KMS-11 (cell line): ENCODE results near the gene FGF6.

Experiments used
- H2AFZ ChIP-seq: fragments of 200-600 bp; sonication (generic); 2 replicates; pipeline ENCODE4 v1.6.1; 2016; ENCODE audit warnings: antibody characterized with exemption, mixed run types, low read depth
- H3K27ac ChIP-seq: fragments of 200-600 bp; sonication (generic); 2 replicates; pipeline ENCODE4 v1.6.1; 2016; ENCODE audit warnings: mild to moderate bottlenecking, mixed run types
- H3K27me3 ChIP-seq: fragments of 200-600 bp; sonication (generic); 2 replicates; pipeline ENCODE4 v1.6.1; 2017; ENCODE audit warnings: mild to moderate bottlenecking, low read depth, mixed run types, moderate library complexity; ENCODE audit not compliant: insufficient read depth
- H3K36me3 ChIP-seq: fragments of 200-600 bp; sonication (generic); 2 replicates; pipeline ENCODE4 v1.6.1; 2017; ENCODE audit warnings: mild to moderate bottlenecking, mixed run types; ENCODE audit not compliant: insufficient read depth
- H3K4me1 ChIP-seq: fragments of 200-600 bp; sonication (generic); 2 replicates; pipeline ENCODE4 v1.6.1; 2016; ENCODE audit warnings: mild to moderate bottlenecking, low read depth, mixed run types; ENCODE audit not compliant: poor library complexity, severe bottlenecking
- H3K4me2 ChIP-seq: fragments of 200-600 bp; sonication (generic); 2 replicates; pipeline ENCODE4 v1.7.0; 2016; ENCODE audit warnings: mild to moderate bottlenecking, mixed run types
- H3K4me3 ChIP-seq: fragments of 200-600 bp; sonication (generic); IDR thresholded peaks from 2 replicates; pipeline ENCODE4 v1.6.1; 2017; ENCODE audit warnings: low read depth, low read length, mixed read lengths; ENCODE audit not compliant: insufficient read depth
- H3K79me2 ChIP-seq: fragments of 200-600 bp; sonication (generic); 2 replicates; pipeline ENCODE4 v1.6.1; 2016; ENCODE audit warnings: low read depth, mixed run types; ENCODE audit not compliant: insufficient read depth
- H3K9ac ChIP-seq: fragments of 200-600 bp; sonication (generic); 2 replicates; pipeline ENCODE4 v1.6.1; 2016; ENCODE audit warnings: mild to moderate bottlenecking, mixed run types
- H4K20me1 ChIP-seq: fragments of 200-600 bp; sonication (generic); 2 replicates; pipeline ENCODE4 v1.6.1; 2016; ENCODE audit warnings: mild to moderate bottlenecking, mixed run types; ENCODE audit not compliant: insufficient read depth
- TF ChIP-seq, protein P1 (sequence below): fragments of 200-600 bp; sonication (generic); conservative IDR thresholded peaks from 2 replicates; pipeline ENCODE4 v1.6.1; 2017; ENCODE audit warnings: low read depth, mild to moderate bottlenecking, antibody characterized with exemption, low read length, moderate library complexity, mixed read lengths

Gene FGF6

GRCh38 chr12:4449851-4450221 lies 4.2 kb upstream of the FGF6 start:
- no peaks in the 10 kb centered on the region for H3K4me1 ChIP-seq
- H3K79me2 ChIP-seq = no peaks in the 10 kb centered on the region
- no peak overlapping the region for H3K9ac ChIP-seq
- H3K4me2 ChIP-seq = no peak overlapping the region
- no peak overlapping the region for H3K27ac ChIP-seq
- H2AFZ ChIP-seq = no peak overlapping the region
- H3K27me3 ChIP-seq = no peaks in the 10 kb centered on the region
- H4K20me1 ChIP-seq = no peaks in the 10 kb centered on the region
- H3K36me3 ChIP-seq = no peaks in the 10 kb centered on the region
- no peak overlapping the region for H3K4me3 ChIP-seq
- TF ChIP-seq, protein P1, sequence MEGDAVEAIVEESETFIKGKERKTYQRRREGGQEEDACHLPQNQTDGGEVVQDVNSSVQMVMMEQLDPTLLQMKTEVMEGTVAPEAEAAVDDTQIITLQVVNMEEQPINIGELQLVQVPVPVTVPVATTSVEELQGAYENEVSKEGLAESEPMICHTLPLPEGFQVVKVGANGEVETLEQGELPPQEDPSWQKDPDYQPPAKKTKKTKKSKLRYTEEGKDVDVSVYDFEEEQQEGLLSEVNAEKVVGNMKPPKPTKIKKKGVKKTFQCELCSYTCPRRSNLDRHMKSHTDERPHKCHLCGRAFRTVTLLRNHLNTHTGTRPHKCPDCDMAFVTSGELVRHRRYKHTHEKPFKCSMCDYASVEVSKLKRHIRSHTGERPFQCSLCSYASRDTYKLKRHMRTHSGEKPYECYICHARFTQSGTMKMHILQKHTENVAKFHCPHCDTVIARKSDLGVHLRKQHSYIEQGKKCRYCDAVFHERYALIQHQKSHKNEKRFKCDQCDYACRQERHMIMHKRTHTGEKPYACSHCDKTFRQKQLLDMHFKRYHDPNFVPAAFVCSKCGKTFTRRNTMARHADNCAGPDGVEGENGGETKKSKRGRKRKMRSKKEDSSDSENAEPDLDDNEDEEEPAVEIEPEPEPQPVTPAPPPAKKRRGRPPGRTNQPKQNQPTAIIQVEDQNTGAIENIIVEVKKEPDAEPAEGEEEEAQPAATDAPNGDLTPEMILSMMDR = no peak

GRCh38 chr12:4448943-4449850 lies 3.6 kb upstream of the FGF6 start:
- H3K27me3 ChIP-seq = no peaks in the 10 kb centered on the region
- H3K9ac ChIP-seq = no peak overlapping the region
- TF ChIP-seq, protein P1 = no peak
- no peaks in the 10 kb centered on the region for H3K36me3 ChIP-seq
- H3K4me3 ChIP-seq = no peak overlapping the region
- H4K20me1 ChIP-seq = no peaks in the 10 kb centered on the region
- no peak overlapping the region for H2AFZ ChIP-seq
- no peak overlapping the region for H3K4me2 ChIP-seq
- no peaks in the 10 kb centered on the region for H3K4me1 ChIP-seq
- no peak overlapping the region for H3K27ac ChIP-seq
- no peaks in the 10 kb centered on the region for H3K79me2 ChIP-seq

DNA sequence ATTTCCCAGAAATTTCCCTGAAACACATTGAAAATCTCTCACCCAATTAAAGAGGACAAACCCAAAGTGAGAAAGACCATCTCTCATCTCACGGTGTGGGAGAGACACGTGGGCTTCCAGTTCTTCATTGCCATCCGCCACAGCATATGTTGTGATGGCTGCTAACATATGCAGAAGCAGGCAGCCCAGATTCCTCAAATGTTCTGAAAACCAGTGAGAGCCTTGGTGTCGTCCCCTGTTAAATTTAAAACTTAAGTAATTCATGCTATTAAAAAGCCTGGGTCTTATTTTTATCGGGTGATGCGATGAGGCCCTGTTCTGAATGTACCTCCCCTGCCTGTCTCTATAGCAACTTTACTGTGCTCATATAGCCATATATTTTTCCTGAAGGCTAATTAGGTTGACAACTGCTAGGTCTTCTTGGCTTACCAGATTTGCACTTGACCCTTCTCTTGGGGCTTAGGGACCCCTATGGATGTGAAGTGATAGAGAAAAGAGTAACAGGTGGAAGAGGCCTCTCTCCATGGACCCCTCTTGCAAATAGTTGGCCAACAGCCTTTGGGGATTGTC lies 2.8 kb upstream of the FGF6 start:
- no peak overlapping the region for H3K9ac ChIP-seq
- H3K4me1 ChIP-seq = no peaks in the 10 kb centered on the region
- H3K27me3 ChIP-seq = no peaks in the 10 kb centered on the region
- TF ChIP-seq, protein P1 = no peak
- H3K4me2 ChIP-seq = no peak overlapping the region
- no peak overlapping the region for H3K4me3 ChIP-seq
- H3K79me2 ChIP-seq = no peaks in the 10 kb centered on the region
- no peak overlapping the region for H2AFZ ChIP-seq
- H4K20me1 ChIP-seq = no peaks in the 10 kb centered on the region
- H3K27ac ChIP-seq = no peak overlapping the region
- no peaks in the 10 kb centered on the region for H3K36me3 ChIP-seq

DNA sequence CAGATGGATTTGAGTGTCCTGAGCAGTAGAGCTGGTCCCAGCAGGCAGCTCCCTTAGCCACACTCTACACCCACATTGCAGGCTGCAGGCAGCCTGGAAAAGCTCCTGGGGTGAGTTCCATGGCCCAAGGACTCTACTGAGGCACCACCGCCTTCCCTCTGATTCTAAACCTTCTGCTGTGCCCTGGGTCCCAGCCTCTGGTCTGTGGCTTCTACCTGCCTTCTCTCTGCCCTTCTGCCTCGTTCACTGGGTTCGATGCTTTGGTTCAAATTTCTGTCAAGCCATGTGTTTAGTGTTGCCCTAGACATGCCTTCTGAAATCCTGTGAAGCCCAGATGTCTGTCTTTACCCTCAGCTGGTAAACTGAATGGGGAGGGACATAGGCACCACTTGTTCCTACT lies 1.5 kb upstream of the FGF6 start:
- H3K27ac ChIP-seq = no peak overlapping the region
- H4K20me1 ChIP-seq = no peaks in the 10 kb centered on the region
- H3K9ac ChIP-seq = no peak overlapping the region
- no peaks in the 10 kb centered on the region for H3K27me3 ChIP-seq
- TF ChIP-seq, protein P1 = no peak
- H3K79me2 ChIP-seq = no peaks in the 10 kb centered on the region
- no peak overlapping the region for H3K4me3 ChIP-seq
- no peak overlapping the region for H3K4me2 ChIP-seq
- H3K4me1 ChIP-seq = no peaks in the 10 kb centered on the region
- no peaks in the 10 kb centered on the region for H3K36me3 ChIP-seq
- H2AFZ ChIP-seq = no peak overlapping the region
